Stimulated activated naive CD8-positive, alpha-beta T cell treated with anti-CD3 and anti-CD28 coated beads, Interleukin-15, Interleukin-2, amounts not matched to agents 100 U/mL and 50 U/mL, for 24 hours (primary cell): Measurements from ENCODE around the gene TTC39A.

Experiments used
- ATAC-seq: fragments of 150-1000 bp; cut with Tn5 transposase; one replicate; pipeline ENCODE4 v1.10.0; 2021
- DNase-seq: peaks from one replicate; pipeline ENCODE4 v3.0.0; 2021

The TTC39A gene

GRCh38 chr1:51314974-51315373 is 15.4 kb downstream of the TTC39A start:
- ATAC-seq (no peak), DNase-seq (no peak)

GRCh38 chr1:51313961-51314777 is 16.2 kb downstream of the TTC39A start:
- DNase-seq: no peak
- ATAC-seq: peak; percentile 58

GRCh38 chr1:51313268-51313852 is 17.0 kb downstream of the TTC39A start:
- no peak for DNase-seq
- no peak for ATAC-seq

GRCh38 chr1:51312718-51313117 is 17.6 kb downstream of the TTC39A start:
- ATAC-seq: no peak
- no peak for DNase-seq

- DNase-seq (no peak), ATAC-seq (no peak)
Observed at GRCh38 chr1:51311826-51312225, 18.5 kb downstream of the TTC39A start.

- ATAC-seq: no peak
Observed at GRCh38 chr1:51310871-51311613, 19.3 kb downstream of the TTC39A start.

GRCh38 chr1:51309291-51309690 is 21.1 kb downstream of the TTC39A start:
- ATAC-seq (no peak), DNase-seq (no peak)

More at GRCh38 chr1:51310871-51311613, 19.3 kb downstream of the TTC39A start:
- DNase-seq: no peak

GRCh38 chr1:51308636-51309035 is 21.7 kb downstream of the TTC39A start:
- ATAC-seq (no peak), DNase-seq (no peak)

GRCh38 chr1:51306950-51307349 is 23.4 kb downstream of the TTC39A start:
- DNase-seq (no peak), ATAC-seq (no peak)

GRCh38 chr1:51305371-51305823 is 25.0 kb downstream of the TTC39A start:
- DNase-seq (no peak), ATAC-seq (no peak)

GRCh38 chr1:51304360-51304759 is 26.0 kb downstream of the TTC39A start:
- no peak for DNase-seq
- no peak for ATAC-seq

GRCh38 chr1:51303751-51304251 is 26.6 kb downstream of the TTC39A start:
- DNase-seq: peak; percentile 72
- peak; percentile 76 for ATAC-seq

GRCh38 chr1:51303315-51303714 is 27.0 kb downstream of the TTC39A start:
- no peak for DNase-seq
- ATAC-seq: no peak

- DNase-seq (no peak), ATAC-seq (no peak)
Observed at GRCh38 chr1:51302746-51303145, 27.6 kb downstream of the TTC39A start.

GRCh38 chr1:51302270-51302669 is 28.1 kb downstream of the TTC39A start:
- no peak for DNase-seq
- ATAC-seq: no peak

- no peak for ATAC-seq
- no peak for DNase-seq
Observed at GRCh38 chr1:51301844-51302162, 28.6 kb downstream of the TTC39A start.

GRCh38 chr1:51301152-51301843 is 29.1 kb downstream of the TTC39A start:
- ATAC-seq: peak; percentile 15
- no peak for DNase-seq

GRCh38 chr1:51299981-51300670 is 30.2 kb downstream of the TTC39A start:
- no peak for DNase-seq

GRCh38 chr1:51299185-51299885 is 31.0 kb downstream of the TTC39A start:
- ATAC-seq (no peak), DNase-seq (no peak)

More at GRCh38 chr1:51299981-51300670, 30.2 kb downstream of the TTC39A start:
- no peak for ATAC-seq

- ATAC-seq (no peak), DNase-seq (no peak)
Observed at GRCh38 chr1:51298322-51298705, 32.0 kb downstream of the TTC39A start.
